Cerebellar nuclear complex (tissue), 1 donor: ENCODE data around the gene PLEKHG3.
A peak's percentile ranks its signal among the peaks of the same experiment; 100 is the strongest.

Experiments used
- DNase-seq, 2 experiments: peaks; one replicate each; lab custom pipeline; 2025; lab: John Stamatoyannopoulos, UW

Gene PLEKHG3

DNA sequence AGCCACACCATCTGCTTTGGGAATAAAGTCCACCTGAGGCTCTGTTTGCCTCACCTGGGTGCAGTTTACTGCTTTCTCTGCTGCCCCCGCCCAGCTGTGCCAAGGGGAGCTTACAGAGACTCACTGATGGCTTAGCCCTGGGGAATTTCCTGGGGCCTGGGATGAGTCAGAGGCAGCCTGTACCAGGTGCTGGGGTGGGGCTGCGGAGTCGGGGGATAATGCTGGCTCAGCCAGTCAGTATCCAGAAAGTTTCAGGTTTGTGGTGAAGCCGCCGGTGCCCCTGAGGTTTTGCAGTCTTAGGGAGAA lies 22.3 kb downstream of the PLEKHG3 start:
- DNase-seq, result no peak

DNA sequence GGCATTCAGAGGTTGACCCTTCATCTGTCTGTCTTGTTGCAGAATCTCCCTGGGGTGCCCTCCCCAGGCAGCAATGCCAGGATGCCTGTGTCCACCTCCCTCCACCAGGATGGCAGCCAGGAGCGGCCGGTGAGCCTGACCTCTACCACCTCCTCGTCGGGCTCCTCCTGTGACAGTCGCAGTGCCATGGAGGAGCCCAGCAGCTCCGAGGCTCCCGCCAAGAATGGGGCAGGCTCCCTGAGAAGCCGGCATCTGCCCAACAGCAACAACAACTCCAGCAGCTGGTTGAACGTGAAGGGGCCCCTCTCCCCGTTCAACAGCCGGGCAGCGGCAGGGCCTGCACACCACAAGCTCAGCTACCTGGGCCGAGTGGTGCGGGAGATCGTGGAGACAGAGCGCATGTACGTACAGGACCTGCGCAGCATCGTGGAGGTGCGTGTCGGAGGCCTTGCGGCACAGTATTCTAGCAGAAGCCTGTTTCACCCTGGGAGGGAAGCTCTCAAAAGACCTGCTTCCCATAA lies 23.4 kb downstream of the PLEKHG3 start:
- no peak for DNase-seq

DNA sequence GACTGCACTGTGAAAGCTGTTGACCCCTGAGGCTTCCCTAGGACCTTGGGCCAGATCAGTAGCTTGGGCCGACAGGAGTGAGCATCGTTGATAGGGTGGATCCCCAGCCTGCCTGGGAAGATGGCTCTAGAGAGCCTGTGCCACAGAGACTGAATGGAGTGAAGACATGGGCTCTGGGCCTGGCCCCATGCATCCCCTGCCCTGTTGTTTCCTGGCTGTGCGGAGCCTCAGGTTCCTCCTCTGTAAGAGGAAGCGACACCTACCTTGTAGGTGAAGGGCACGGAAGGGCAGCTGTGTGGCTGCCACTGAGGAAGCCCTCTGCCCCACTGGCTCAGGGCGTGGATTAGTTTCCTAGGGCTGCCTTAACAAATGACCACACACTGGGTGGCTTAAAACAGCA lies 23.9 kb downstream of the PLEKHG3 start:
- DNase-seq, result no peak

DNA sequence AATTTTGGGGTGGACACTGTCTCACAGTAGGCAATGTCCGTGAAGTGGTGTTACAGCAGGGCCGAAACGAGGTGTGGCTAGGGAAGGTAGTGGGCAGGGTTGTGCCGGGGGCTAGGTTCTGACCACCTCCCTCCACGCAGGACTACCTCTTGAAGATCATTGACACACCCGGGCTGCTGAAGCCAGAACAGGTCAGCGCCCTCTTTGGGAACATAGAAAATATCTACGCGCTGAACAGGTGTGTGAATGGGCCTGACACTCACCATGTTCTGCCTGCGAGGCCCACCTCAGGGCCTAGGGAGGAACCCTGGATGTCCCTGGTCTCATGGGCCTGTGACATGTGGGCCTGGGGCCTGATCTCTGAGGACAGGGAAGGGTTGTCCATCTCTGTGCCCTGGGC lies 24.6 kb downstream of the PLEKHG3 start:
- no peak for DNase-seq

DNA sequence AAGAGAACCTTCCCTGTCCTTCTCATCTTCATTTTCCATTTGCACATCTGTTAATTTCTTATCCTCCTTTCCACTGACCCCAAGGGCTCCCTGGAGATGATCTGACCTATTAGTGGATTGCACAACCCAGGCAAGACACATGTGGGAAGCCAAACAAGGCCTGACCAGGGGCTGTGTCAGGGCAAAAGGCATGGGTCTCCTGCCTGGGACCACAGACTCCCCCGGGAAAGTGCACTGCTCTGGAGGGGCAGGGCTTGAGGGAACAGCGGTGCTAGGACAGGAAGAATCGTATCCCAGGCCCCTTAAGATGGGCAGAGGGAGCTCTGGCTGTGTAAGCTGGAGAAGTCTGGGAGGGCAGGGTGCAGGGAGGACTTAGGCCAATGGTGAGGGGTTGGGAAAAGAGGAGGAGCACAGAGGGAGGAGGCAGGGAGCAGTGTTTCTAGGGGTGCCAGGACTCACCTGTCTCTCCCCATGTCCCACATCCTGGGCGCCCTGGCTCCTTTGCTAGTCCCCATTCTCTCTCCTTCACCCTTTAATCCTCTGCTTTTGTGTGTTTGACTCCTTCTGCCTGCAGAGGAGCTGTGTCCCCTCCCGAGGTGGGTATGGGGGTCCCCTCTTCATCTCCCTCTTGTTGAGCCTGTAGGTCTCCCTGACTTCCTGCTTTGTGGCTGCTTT lies 25.3 kb downstream of the PLEKHG3 start:
- no peak for DNase-seq

DNA sequence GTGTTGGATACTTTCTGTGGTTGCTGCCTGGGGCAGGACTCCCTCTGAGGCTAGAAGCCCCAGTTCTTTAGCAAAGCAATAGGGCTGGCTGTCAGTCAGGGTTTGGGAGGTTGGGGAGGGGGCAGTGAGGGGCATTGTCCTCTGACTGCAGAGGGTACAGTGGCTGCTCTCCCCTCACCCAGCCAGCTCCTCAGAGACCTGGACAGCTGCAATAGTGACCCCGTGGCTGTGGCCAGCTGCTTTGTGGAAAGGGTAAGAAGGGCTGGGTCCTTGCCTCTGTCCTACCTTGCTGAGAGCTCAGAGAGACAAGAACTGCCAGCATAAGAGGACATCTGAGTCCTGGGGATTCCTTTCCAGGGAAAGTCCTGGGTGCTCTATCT lies 25.8 kb downstream of the PLEKHG3 start:
- DNase-seq, result no peak

DNA sequence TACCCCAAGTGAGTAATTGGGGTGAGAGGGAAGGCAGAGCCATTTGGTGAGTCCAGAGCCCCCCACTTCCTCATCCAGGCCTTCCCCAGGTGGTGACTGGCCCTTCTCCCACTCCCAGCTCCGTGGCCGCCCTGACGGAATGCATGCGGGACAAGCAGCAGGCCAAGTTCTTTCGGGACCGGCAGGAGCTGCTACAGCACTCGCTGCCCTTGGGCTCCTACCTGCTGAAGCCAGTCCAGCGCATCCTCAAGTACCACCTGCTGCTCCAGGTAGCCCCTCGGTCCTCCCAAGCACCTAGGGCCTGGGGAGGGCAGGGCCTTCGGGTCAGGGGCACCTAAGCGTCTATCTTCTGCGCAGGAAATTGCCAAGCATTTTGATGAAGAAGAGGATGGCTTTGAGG lies 26.5 kb downstream of the PLEKHG3 start:
- no peak for DNase-seq

DNA sequence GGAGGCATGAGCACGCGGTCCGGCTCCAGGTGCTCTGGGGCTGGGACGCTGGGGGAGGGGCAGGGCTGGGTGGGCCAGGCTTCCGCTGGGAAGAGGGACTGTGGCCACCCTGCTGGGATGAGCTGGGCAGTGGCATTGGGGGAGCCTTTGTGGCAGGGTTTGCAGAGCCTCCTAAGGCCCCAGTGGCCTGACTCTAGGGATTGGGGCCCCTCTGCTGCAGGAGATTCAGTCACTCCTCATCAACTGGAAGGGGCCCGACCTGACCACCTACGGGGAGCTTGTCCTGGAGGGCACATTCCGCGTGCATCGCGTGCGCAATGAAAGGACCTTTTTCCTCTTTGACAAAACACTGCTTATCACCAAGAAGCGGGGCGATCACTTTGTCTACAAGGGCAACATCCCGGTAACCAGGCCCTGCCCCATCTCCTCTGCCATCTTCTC lies 26.9 kb downstream of the PLEKHG3 start:
- no peak for DNase-seq

DNA sequence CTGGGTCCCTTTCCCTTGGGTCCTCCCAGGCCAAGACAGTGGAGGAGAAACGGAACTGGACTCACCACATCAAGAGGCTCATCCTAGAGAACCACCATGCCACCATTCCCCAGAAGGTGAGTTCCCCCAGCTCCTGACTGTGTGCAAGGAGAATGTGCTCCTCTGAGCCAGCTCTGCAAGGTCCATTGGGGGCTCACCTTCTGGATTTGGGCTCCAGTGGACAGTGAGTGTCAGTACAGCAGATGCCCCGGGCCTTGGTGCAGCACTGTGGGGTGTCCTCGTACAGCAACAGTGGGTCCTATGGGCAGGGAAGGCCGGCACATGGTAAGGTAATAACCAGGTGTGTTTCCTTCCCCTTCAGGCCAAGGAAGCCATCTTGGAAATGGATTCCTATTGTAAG lies 27.8 kb downstream of the PLEKHG3 start:
- no peak for DNase-seq

DNA sequence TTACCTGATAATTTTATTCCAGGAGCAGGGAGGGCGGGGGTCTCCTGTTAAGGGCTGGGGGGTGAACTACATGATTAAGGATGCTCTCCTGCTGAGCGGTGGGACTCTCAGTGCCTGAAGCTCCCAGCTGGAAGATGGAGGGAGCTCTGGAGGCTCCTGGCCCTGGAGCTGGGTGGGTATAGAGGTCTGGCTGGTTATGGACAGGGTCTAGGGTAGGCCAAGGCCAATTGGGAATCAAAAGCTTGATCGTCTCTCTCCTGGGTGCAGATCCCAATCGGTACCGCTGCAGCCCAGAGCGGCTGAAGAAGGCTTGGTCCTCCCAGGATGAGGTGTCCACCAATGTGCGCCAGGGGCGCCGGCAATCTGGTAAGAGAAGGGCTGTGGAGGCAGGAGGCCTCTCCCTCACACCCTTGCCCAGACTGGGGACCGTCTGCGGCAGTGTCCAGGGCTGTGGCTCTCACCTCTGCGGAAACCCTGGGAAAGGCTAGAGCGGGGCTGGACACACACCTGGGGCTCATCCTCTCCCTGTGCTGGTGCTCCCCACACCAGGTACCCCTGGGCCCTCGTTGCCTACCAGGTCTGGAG lies 28.4 kb downstream of the PLEKHG3 start:
- DNase-seq, result no peak

DNA sequence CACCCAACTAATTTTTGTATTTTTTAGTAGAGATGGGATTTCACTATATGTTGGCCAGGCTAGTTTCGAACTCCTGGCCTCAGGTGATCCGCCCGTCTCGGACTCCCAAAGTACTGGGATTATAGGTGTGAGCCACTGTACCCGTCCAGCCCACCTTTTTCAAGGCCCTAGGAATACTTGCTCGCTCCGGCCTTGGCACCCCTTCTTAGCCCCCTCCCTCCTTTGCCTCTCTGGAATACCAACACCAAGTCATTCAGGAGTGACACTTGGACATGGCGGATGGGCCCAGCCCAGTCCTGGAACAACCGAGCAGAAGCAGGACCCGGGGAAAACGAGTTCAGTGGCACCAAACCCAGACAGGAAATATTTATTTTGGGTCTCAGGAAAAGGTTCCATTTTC lies 29.1 kb downstream of the PLEKHG3 start:
- DNase-seq, result no peak

DNA sequence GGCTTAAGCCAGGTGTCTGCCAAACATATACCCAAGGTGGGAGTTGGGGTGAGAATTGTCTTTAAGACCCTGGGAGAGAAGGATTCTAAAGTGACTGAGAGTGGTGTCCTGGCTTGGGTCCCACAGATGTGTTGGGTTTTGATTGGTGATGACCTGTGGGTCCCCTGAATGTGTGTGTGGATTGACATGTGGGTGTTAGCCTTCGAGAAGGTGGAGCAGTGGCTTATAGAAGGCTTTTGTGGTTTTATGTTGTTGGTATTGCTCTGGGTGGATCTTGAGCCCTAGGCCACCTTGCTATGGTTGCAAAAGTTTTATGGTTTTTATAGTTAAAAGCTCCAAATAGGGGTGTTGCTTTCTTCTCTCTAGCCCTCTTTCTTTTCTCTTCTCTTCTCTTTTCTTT lies 29.7 kb downstream of the PLEKHG3 start:
- DNase-seq, result no peak

DNA sequence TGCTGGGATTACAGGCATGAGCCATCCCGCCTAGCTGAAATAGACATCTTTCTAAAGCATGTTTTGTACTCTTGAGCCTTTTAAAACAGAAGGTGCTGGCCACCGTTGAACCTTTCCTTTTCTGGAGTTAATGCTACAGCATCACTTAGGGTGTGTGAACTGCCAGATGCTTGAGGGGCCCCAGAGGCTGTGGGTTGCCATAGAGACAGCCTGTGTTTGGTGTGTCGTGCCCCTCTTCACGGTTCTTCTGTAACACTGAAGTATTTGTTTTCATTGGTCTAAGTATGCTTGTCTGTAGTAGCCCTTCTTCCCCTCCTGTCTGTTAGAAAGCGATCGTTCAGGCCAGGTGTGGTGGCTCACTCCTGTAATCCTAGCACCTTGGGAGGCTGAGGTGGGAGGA lies 30.8 kb downstream of the PLEKHG3 start:
- no peak for DNase-seq

DNA sequence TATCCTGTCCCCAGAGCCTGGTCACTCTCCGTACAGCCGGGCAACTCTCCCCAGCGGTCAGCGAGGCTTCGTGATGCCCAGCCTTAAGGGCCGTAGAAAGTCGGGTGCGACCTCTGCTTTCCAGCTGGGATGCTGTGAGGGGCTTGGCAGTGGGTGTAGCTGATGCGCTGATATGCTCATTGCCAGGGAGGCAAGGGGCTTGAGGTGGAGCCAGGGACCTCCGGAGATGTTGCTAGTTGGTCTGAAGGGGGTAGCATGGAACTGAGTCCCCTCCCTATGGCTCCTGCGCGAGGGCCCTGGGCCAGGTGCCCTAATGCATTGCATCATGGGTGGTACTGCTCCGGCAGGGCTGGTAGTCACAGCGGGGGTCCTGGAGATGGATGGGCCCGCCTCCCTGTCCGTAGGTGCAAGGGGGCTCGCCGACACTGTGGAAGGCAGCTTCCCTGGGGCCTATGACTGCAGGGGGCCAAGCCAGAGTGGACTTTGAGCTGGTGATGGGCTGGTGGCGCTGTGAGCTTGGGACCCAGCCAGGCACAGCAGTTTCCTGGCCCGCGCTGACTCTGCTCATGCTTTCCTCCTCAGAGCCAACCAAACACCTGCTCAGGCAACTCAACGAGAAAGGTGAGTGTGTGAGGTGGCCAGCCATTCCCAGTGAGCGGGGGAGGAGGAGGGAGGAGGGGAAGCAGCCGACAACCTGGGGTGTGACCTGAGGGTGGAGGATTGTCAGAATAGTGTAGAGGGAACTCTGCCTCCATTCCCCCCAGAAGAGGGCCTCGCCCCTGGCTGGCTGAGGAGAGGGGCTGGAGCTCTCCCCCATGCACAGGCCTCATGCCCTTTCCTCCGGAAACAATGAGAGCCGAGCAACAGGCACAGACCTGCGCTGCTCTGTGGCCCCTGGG lies 32.3 kb downstream of the PLEKHG3 start:
- peak in 1 of 2 experiments; percentile 11 for DNase-seq

DNA sequence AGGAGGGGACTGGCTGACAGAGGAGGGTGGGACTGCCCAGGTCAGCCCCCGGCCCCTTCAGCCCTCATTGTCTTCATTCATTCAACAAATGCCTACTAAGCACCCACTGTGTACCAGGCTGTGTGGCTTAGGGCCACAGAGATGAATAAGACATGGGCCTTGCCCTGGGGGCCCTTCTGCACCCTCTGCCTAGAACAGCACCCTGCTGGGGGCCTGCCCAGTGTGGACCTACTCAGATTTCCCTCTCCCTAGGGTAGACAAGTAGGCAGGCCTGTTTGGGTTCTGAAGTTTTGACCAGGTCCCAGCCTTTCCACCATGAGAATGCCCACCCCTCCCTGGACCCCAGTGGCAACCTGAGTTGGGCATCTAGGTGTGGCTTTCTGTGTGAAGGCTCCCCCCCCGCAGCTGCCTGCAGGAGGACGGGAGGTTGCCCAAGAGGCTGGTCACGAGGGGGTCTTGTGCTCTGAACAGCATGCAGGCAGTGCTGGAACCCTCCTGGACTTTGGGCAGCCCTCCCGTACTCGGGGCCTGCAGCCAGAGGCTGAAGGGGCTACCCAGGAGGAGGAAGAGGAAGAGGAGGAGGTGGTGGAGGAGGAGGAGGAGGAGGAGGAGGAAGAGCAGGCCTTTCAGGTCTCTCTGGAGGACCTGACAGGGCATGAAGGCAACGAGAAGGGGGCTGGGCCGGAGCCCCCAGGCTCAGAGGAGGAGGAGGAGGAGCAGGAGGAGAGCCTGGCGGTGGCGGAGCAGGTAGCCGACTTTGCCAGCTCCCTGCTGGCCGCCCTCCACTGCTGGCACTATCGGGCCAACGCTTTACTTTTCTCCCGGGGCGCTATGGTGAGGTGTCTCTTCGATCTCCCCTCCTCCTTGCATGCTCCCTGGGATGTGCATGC lies 33.4 kb downstream of the PLEKHG3 start:
- no peak for DNase-seq

DNA sequence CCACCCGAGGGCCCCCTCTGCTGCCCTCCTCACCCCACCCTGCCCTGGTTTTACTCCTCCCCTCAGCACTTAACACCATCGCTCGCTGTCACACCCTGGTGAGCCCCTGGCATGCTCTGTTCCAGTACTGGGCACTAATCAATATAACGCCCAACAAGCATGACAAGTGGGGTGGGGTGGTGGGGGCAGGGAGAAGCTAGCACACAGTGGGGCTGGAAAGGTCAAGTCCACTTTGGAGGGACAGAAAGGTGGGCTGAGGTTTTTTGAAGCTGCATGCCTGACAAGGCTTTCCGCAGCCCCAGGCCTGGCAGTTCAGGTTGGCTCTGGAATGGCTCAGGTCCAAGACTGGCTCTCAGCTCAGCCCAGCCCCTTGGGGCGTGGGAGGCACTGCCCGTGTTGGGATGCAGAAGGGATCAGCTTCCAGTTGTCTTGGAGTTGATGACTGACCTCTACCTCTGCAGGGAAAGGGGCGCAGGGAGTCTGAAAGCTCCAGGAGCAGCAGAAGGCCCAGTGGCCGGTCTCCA lies 34.1 kb downstream of the PLEKHG3 start:
- no peak for DNase-seq

DNA sequence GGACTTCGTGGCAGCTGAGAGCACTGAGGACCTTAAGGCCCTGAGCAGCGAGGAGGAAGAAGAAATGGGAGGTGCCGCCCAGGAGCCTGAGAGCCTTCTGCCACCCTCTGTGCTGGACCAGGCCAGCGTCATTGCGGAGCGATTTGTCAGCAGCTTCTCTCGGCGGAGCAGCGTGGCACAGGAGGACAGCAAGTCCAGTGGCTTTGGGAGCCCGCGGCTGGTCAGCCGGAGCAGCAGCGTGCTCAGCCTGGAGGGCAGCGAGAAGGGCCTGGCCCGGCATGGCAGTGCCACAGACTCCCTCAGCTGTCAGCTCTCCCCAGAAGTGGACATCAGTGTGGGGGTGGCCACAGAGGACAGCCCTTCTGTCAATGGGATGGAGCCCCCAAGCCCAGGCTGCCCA lies 37.0 kb downstream of the PLEKHG3 start:
- DNase-seq, result no peak

DNA sequence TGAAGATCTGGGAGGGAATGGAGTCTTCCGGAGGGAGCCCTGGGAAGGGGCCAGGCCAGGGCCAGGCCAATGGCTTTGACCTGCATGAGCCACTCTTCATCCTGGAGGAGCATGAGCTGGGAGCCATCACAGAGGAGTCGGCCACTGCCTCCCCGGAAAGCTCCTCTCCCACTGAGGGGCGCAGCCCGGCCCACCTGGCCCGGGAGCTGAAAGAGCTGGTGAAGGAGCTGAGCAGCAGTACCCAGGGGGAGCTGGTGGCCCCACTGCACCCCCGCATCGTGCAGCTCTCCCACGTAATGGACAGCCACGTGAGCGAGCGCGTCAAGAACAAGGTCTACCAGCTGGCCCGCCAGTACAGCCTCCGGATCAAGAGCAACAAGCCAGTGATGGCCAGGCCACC lies 37.7 kb downstream of the PLEKHG3 start:
- no peak for DNase-seq

DNA sequence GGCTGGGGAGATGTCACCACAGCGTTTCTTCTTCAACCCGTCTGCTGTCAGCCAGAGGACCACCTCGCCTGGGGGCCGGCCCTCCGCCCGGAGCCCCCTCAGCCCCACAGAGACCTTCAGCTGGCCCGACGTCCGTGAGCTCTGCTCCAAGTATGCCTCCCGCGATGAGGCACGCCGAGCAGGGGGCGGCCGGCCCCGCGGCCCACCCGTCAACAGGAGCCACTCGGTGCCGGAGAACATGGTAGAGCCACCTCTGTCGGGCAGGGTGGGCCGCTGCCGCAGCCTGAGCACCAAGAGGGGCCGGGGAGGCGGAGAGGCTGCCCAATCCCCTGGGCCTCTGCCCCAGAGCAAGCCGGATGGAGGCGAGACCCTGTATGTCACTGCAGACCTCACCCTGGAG lies 38.8 kb downstream of the PLEKHG3 start:
- no peak for DNase-seq

DNA sequence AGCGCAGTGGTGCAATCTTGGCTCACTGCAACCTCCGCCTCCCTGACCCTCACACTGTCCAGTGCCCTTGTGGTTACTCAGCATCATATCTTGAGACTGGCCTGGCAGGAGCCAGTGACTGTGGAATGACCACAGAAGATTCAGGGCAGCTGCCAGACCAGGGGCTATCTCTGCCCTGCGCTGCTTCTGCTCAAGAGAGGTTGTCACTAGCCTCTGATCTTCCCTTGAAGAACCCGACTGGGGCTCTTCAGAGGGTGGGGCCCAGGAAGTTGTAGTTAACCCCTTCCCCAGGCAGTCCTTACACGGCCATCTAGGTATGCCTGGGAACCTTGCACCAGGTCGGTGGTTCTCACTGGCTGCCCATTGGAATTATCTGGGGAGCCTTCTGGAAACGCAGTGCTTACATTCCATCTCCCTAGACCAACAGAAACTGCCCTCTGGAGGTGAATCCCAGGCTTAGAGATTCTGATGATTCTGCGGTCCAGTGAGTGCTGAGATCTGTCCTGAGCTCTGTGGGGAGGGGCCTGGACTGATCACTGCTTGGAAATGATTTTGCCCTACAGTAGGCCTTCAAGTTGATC lies 41.4 kb downstream of the PLEKHG3 start:
- DNase-seq, result no peak
